ENCODE data around the gene SIM1.

The SIM1 gene

DNA sequence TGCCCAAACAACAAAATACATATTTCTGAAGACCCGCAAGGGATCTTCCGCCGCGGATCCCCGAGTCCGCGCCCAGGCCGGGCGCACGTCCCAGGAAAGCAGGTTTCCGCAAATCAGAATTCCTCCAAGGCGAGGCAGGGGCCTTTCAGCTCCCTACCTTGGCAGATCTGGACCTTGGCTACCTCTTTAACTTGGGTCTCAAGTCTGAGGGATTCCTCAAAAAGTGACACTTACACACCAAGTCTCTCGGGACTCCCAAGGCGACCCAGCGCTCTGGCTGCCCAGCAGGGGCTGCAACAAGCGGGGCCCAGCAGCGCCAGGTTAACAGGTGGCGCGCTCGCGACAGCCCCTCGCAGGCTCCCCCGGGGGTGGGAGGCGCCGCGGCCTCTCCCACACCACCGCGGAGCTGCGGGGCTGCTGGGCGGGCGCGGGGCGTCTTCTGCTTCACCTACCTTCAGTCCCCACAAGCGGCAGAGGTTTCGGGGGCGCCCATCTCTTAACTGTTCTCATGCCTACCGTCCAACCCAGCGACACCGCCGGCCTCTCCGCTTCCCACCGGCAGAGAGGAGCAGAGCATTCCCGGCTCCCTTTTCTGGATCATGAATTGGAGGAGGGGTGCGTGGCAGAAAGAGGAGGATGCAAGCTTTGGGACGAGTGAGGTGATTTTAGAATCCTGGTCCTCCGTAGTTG lies 414 bp downstream of the SIM1 start (continued):
- TF ChIP-seq, protein P1, sequence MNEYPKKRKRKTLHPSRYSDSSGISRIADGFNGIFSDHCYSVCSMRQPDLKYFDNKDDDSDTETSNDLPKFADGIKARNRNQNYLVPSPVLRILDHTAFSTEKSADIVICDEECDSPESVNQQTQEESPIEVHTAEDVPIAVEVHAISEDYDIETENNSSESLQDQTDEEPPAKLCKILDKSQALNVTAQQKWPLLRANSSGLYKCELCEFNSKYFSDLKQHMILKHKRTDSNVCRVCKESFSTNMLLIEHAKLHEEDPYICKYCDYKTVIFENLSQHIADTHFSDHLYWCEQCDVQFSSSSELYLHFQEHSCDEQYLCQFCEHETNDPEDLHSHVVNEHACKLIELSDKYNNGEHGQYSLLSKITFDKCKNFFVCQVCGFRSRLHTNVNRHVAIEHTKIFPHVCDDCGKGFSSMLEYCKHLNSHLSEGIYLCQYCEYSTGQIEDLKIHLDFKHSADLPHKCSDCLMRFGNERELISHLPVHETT (tag by site-specific recombination; IDR thresholded peaks at IDR 0.05), result no peak
- TF ChIP-seq ZNF621 (tag by site-specific recombination; IDR thresholded peaks at IDR 0.05) (no peak), ZNF473 (tag by site-specific recombination; IDR thresholded peaks at IDR 0.05) (no peak), ZIC2 (tag by site-specific recombination; IDR thresholded peaks at IDR 0.05) (peak; percentile 70), GLIS2 (tag by site-specific recombination; IDR thresholded peaks at IDR 0.05) (peak; percentile 79), ZNF391 (tag by site-specific recombination; IDR thresholded peaks at IDR 0.05; ENCODE audit: borderline replicate concordance, low read depth) (no peak), ZNF747 (tag by site-specific recombination; IDR thresholded peaks at IDR 0.05) (no peak), EGR2 (tag by site-specific recombination; IDR thresholded peaks at IDR 0.05; ENCODE audit: low read depth) (peak; percentile 31; the same call in 1 of the 2 replicates), ZXDB (tag by site-specific recombination; IDR thresholded peaks at IDR 0.05) (peak; percentile 45), ZFHX2 (tag by site-specific recombination; conservative IDR thresholded peaks at IDR 0.05) (0 out of 2 replicates have a peak, but pooled peaks have one; percentile 31), ZBTB17 (tag by site-specific recombination; IDR thresholded peaks at IDR 0.05) (peak; percentile 32; the same call in 1 of the 2 replicates), HOXC10 (CRISPR knock-in tag; IDR thresholded peaks at IDR 0.05) (no peak), ZNF624 (tag by site-specific recombination; IDR thresholded peaks at IDR 0.05) (no peak), ZNF157 (tag by site-specific recombination; IDR thresholded peaks at IDR 0.05) (no peak), ZNF596 (tag by site-specific recombination; IDR thresholded peaks at IDR 0.05) (no peak; the same call in 1 of the 2 replicates), ZNF585B (tag by site-specific recombination; IDR thresholded peaks at IDR 0.05) (no peak), SCRT2 (tag by site-specific recombination; IDR thresholded peaks at IDR 0.05) (peak; percentile 99), ZNF664 (tag by site-specific recombination; IDR thresholded peaks at IDR 0.05) (no peak), ZNF112 (tag by site-specific recombination; IDR thresholded peaks at IDR 0.05) (no peak), ZNF214 (tag by site-specific recombination; IDR thresholded peaks at IDR 0.05; ENCODE audit: borderline replicate concordance) (no peak), ZNF433 (tag by site-specific recombination; IDR thresholded peaks at IDR 0.05; ENCODE audit: low read depth) (no peak), ZNF202 (tag by site-specific recombination; IDR thresholded peaks at IDR 0.05; ENCODE audit: borderline replicate concordance) (no peak), ZSCAN30 (tag by site-specific recombination; IDR thresholded peaks at IDR 0.05) (peak; percentile 49; the same call in 1 of the 2 replicates)
- TF ChIP-seq, protein P2, sequence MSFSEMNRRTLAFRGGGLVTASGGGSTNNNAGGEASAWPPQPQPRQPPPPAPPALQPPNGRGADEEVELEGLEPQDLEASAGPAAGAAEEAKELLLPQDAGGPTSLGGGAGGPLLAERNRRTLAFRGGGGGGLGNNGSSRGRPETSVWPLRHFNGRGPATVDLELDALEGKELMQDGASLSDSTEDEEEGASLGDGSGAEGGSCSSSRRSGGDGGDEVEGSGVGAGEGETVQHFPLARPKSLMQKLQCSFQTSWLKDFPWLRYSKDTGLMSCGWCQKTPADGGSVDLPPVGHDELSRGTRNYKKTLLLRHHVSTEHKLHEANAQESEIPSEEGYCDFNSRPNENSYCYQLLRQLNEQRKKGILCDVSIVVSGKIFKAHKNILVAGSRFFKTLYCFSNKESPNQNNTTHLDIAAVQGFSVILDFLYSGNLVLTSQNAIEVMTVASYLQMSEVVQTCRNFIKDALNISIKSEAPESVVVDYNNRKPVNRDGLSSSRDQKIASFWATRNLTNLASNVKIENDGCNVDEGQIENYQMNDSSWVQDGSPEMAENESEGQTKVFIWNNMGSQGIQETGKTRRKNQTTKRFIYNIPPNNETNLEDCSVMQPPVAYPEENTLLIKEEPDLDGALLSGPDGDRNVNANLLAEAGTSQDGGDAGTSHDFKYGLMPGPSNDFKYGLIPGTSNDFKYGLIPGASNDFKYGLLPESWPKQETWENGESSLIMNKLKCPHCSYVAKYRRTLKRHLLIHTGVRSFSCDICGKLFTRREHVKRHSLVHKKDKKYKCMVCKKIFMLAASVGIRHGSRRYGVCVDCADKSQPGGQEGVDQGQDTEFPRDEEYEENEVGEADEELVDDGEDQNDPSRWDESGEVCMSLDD (tag by site-specific recombination; IDR thresholded peaks at IDR 0.05), result 0 out of 2 replicates have a peak, but pooled peaks have one; percentile 43
- TF ChIP-seq, protein P3, sequence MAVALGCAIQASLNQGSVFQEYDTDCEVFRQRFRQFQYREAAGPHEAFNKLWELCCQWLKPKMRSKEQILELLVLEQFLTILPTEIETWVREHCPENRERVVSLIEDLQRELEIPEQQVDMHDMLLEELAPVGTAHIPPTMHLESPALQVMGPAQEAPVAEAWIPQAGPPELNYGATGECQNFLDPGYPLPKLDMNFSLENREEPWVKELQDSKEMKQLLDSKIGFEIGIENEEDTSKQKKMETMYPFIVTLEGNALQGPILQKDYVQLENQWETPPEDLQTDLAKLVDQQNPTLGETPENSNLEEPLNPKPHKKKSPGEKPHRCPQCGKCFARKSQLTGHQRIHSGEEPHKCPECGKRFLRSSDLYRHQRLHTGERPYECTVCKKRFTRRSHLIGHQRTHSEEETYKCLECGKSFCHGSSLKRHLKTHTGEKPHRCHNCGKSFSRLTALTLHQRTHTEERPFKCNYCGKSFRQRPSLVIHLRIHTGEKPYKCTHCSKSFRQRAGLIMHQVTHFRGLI (tag by site-specific recombination; IDR thresholded peaks at IDR 0.05), result no peak
- TF ChIP-seq, protein P4, sequence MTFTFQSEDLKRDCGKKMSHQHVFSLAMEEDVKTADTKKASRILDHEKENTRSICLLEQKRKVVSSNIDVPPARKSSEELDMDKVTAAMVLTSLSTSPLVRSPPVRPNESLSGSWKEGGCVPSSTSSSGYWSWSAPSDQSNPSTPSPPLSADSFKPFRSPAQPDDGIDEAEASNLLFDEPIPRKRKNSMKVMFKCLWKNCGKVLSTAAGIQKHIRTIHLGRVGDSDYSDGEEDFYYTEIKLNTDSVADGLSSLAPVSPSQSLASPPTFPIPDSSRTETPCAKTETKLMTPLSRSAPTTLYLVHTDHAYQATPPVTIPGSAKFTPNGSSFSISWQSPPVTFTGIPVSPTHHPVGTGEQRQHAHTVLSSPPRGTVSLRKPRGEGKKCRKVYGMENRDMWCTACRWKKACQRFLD (tag by site-specific recombination; IDR thresholded peaks at IDR 0.05), result no peak
- TF ChIP-seq, protein P5, sequence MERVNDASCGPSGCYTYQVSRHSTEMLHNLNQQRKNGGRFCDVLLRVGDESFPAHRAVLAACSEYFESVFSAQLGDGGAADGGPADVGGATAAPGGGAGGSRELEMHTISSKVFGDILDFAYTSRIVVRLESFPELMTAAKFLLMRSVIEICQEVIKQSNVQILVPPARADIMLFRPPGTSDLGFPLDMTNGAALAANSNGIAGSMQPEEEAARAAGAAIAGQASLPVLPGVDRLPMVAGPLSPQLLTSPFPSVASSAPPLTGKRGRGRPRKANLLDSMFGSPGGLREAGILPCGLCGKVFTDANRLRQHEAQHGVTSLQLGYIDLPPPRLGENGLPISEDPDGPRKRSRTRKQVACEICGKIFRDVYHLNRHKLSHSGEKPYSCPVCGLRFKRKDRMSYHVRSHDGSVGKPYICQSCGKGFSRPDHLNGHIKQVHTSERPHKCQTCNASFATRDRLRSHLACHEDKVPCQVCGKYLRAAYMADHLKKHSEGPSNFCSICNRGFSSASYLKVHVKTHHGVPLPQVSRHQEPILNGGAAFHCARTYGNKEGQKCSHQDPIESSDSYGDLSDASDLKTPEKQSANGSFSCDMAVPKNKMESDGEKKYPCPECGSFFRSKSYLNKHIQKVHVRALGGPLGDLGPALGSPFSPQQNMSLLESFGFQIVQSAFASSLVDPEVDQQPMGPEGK (tag by site-specific recombination; IDR thresholded peaks at IDR 0.05), result no peak
- TF ChIP-seq, protein P6, sequence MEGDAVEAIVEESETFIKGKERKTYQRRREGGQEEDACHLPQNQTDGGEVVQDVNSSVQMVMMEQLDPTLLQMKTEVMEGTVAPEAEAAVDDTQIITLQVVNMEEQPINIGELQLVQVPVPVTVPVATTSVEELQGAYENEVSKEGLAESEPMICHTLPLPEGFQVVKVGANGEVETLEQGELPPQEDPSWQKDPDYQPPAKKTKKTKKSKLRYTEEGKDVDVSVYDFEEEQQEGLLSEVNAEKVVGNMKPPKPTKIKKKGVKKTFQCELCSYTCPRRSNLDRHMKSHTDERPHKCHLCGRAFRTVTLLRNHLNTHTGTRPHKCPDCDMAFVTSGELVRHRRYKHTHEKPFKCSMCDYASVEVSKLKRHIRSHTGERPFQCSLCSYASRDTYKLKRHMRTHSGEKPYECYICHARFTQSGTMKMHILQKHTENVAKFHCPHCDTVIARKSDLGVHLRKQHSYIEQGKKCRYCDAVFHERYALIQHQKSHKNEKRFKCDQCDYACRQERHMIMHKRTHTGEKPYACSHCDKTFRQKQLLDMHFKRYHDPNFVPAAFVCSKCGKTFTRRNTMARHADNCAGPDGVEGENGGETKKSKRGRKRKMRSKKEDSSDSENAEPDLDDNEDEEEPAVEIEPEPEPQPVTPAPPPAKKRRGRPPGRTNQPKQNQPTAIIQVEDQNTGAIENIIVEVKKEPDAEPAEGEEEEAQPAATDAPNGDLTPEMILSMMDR (tag by site-specific recombination; IDR thresholded peaks at IDR 0.05), result peak; percentile 68

Measured in HEK293 (cell line).